Measurements from ENCODE around the gene EFCAB6. TPM values are rescaled to one million over a fixed set of nuclear protein-coding genes. Genes with fewer than 3 reads are reported as not detected.
A peak's percentile ranks its signal among the peaks of the same experiment; 100 is the strongest.

Gene EFCAB6
- total RNA-seq, 2 experiments from 2014 or later: 0.13 TPM; not detected in 1

- Histone ChIP-seq H3K4me1 (ENCODE audit: insufficient read depth, low read length, poor library complexity, severe bottlenecking) (peaks cover 10% of the 10 kb centered on the region), H4K20me1 (ENCODE audit: insufficient read depth, low read length) (no peaks in the 10 kb centered on the region), H2AFZ (ENCODE audit: low read length) (no peak overlapping the region), H3K9me2 (ENCODE audit: insufficient read depth, low read length) (no peaks in the 10 kb centered on the region), H3K36me3 (ENCODE audit: insufficient read depth, low read length) (no peaks in the 10 kb centered on the region), H3K9me3 (ENCODE audit: low read length) (0 out of 2 replicates have a peak, but pooled peaks cover 6% of the 10 kb centered on the region), H3K4me3 (ENCODE audit: low read depth, low read length, poor library complexity, severe bottlenecking) (no peak overlapping the region), H3K27ac (ENCODE audit: low read depth, low read length, poor library complexity, severe bottlenecking) (no peak overlapping the region), H3K4me2 (ENCODE audit: low read length) (0 out of 2 replicates have a peak overlapping the region, but pooled peaks have one; percentile 8), H3K79me2 (ENCODE audit: insufficient read depth, low read depth, low read length) (no peaks in the 10 kb centered on the region)
- no peak for TF ChIP-seq CTCF (conservative IDR thresholded peaks at IDR 0.05; ENCODE audit: low read length)
- TF ChIP-seq EZH2phosphoT487 (IDR thresholded peaks at IDR 0.05; ENCODE audit: borderline replicate concordance, low read depth, low read length): no peak
- intact Hi-C loops (cut with micrococcal nuclease; ENCODE audit: unreplicated experiment): no loop called here
- CTCF ChIA-PET (ENCODE audit: unreplicated experiment): no interaction called here
- peak; percentile 46 for DNase-seq (ENCODE audit: low spot score)
- no TSS peak for BruUV-seq (replicated peaks)
- POLR2A ChIA-PET: no interaction called here
These were observed 13.6 kb downstream of the EFCAB6 start for GRCh38 chr22:43798492-43798891.

- no peak for DNase-seq (ENCODE audit: low spot score)
- no peaks in the 10 kb centered on the region for H3K9me2 ChIP-seq (ENCODE audit: insufficient read depth, low read length)
- H3K4me3 ChIP-seq (ENCODE audit: low read depth, low read length, poor library complexity, severe bottlenecking): no peak overlapping the region
- no peak overlapping the region for H3K27ac ChIP-seq (ENCODE audit: low read depth, low read length, poor library complexity, severe bottlenecking)
- H4K20me1 ChIP-seq (ENCODE audit: insufficient read depth, low read length): no peaks in the 10 kb centered on the region
- ChIA-PET POLR2A (no interaction called here), CTCF (ENCODE audit: unreplicated experiment) (interaction anchor here (0.6 kb wide), 1 partner anchor 307 kb away, joined by 3 read pairs; no protein-coding TSS in a partner anchor)
- intact Hi-C loops (cut with micrococcal nuclease; ENCODE audit: unreplicated experiment): no loop called here
- H3K79me2 ChIP-seq (ENCODE audit: insufficient read depth, low read depth, low read length): no peaks in the 10 kb centered on the region
- no TSS peak for BruUV-seq (replicated peaks)
- H2AFZ ChIP-seq (ENCODE audit: low read length): no peak overlapping the region
- no peaks in the 10 kb centered on the region for H3K36me3 ChIP-seq (ENCODE audit: insufficient read depth, low read length)
- no peak overlapping the region for H3K4me2 ChIP-seq (ENCODE audit: low read length)
- peak; percentile 43; the same call in 1 of the 2 replicates for TF ChIP-seq CTCF (conservative IDR thresholded peaks at IDR 0.05; ENCODE audit: low read length)
- no peak for TF ChIP-seq EZH2phosphoT487 (IDR thresholded peaks at IDR 0.05; ENCODE audit: borderline replicate concordance, low read depth, low read length)
- 0 out of 2 replicates have a peak, but pooled peaks cover 5% of the 10 kb centered on the region for H3K9me3 ChIP-seq (ENCODE audit: low read length)
- peaks cover 10% of the 10 kb centered on the region for H3K4me1 ChIP-seq (ENCODE audit: insufficient read depth, low read length, poor library complexity, severe bottlenecking)
These were observed 15.5 kb downstream of the EFCAB6 start for GRCh38 chr22:43796567-43796966.

- no peak overlapping the region for H3K27ac ChIP-seq (ENCODE audit: low read depth, low read length, poor library complexity, severe bottlenecking)
- no peak overlapping the region for H3K4me2 ChIP-seq (ENCODE audit: low read length)
- CTCF ChIA-PET (ENCODE audit: unreplicated experiment): no interaction called here
- no peaks in the 10 kb centered on the region for H3K9me3 ChIP-seq (ENCODE audit: low read length)
- H3K9me2 ChIP-seq (ENCODE audit: insufficient read depth, low read length): no peaks in the 10 kb centered on the region
- H3K79me2 ChIP-seq (ENCODE audit: insufficient read depth, low read depth, low read length): no peaks in the 10 kb centered on the region
- POLR2A ChIA-PET: no interaction called here
- no peak overlapping the region for H2AFZ ChIP-seq (ENCODE audit: low read length)
- DNase-seq (ENCODE audit: low spot score): no peak
- no peak for TF ChIP-seq EZH2phosphoT487 (IDR thresholded peaks at IDR 0.05; ENCODE audit: borderline replicate concordance, low read depth, low read length)
- no peak for TF ChIP-seq CTCF (conservative IDR thresholded peaks at IDR 0.05; ENCODE audit: low read length)
- no TSS peak for BruUV-seq (replicated peaks)
- H4K20me1 ChIP-seq (ENCODE audit: insufficient read depth, low read length): no peaks in the 10 kb centered on the region
- no peaks in the 10 kb centered on the region for H3K36me3 ChIP-seq (ENCODE audit: insufficient read depth, low read length)
- H3K4me1 ChIP-seq (ENCODE audit: insufficient read depth, low read length, poor library complexity, severe bottlenecking): peaks cover 10% of the 10 kb centered on the region
- no peak overlapping the region for H3K4me3 ChIP-seq (ENCODE audit: low read depth, low read length, poor library complexity, severe bottlenecking)
- intact Hi-C loops (cut with micrococcal nuclease; ENCODE audit: unreplicated experiment): no loop called here
These were observed 16.8 kb downstream of the EFCAB6 start for GRCh38 chr22:43795320-43795719.
